ENCODE data around the gene BHLHE40.

BHLHE40 gene

DNA sequence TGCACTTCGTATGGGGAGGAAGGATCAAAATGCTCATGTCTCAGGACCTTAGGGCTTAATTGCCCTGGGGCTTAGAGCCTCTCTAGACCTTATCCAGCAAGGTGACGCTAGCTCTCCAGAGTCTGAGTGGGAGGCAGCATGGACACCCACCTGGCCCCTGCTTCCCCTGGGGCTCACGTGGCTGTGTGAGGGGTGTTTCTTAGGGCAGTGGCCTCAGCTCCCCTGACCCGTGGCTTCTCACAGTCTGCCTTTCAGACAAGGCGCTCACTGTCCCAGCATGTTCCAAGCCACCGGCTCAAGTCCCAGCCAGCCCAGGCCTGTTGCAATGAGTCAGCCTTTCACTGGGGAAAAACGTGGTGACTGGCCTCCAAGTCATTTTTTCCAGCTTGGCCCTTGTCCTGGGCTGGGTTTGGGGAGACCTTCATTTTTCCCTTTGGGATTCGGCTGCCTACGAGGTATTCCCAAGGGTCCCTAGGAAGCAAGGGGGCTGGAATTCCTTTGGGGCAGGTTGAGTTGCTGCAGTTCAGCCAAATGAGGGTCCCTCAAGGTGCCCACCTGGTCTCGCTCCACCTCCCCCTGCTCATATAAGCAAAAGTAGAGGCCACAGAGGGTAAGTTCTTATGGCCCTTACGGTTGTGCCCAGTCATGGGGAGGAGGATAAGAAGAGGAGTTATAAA is 15.7 kb downstream of the BHLHE40 start (continued):
- TF ChIP-seq, protein P1, sequence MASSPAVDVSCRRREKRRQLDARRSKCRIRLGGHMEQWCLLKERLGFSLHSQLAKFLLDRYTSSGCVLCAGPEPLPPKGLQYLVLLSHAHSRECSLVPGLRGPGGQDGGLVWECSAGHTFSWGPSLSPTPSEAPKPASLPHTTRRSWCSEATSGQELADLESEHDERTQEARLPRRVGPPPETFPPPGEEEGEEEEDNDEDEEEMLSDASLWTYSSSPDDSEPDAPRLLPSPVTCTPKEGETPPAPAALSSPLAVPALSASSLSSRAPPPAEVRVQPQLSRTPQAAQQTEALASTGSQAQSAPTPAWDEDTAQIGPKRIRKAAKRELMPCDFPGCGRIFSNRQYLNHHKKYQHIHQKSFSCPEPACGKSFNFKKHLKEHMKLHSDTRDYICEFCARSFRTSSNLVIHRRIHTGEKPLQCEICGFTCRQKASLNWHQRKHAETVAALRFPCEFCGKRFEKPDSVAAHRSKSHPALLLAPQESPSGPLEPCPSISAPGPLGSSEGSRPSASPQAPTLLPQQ (tag by site-specific recombination; IDR thresholded peaks at IDR 0.05): 0 out of 2 replicates have a peak, but pooled peaks have one; percentile 10
- no peak for TF ChIP-seq ZNF791 (tag by site-specific recombination; IDR thresholded peaks at IDR 0.05)
- 0 out of 2 replicates have a peak, but pooled peaks have one; percentile 21 for TF ChIP-seq SP7 (tag by site-specific recombination; IDR thresholded peaks at IDR 0.05)
- TF ChIP-seq KLF10 (tag by site-specific recombination; IDR thresholded peaks at IDR 0.05): no peak
- 0 out of 2 replicates have a peak, but pooled peaks have one; percentile 40 for TF ChIP-seq ZNF335 (tag by site-specific recombination; conservative IDR thresholded peaks at IDR 0.05)
- TF ChIP-seq, protein P2, sequence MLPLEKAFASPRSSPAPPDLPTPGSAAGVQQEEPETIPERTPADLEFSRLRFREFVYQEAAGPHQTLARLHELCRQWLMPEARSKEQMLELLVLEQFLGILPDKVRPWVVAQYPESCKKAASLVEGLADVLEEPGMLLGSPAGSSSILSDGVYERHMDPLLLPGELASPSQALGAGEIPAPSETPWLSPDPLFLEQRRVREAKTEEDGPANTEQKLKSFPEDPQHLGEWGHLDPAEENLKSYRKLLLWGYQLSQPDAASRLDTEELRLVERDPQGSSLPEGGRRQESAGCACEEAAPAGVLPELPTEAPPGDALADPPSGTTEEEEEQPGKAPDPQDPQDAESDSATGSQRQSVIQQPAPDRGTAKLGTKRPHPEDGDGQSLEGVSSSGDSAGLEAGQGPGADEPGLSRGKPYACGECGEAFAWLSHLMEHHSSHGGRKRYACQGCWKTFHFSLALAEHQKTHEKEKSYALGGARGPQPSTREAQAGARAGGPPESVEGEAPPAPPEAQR (tag by site-specific recombination; IDR thresholded peaks at IDR 0.05): no peak
- no peak for TF ChIP-seq ZNF121 (tag by site-specific recombination; IDR thresholded peaks at IDR 0.05)
- TF ChIP-seq KLF9 (tag by site-specific recombination; IDR thresholded peaks at IDR 0.05; ENCODE audit: low read depth): no peak
- TF ChIP-seq SP3 (tag by site-specific recombination; IDR thresholded peaks at IDR 0.05): no peak
- TF ChIP-seq GLI2 (tag by site-specific recombination; IDR thresholded peaks at IDR 0.05; ENCODE audit: borderline replicate concordance, low read depth): no peak

DNA sequence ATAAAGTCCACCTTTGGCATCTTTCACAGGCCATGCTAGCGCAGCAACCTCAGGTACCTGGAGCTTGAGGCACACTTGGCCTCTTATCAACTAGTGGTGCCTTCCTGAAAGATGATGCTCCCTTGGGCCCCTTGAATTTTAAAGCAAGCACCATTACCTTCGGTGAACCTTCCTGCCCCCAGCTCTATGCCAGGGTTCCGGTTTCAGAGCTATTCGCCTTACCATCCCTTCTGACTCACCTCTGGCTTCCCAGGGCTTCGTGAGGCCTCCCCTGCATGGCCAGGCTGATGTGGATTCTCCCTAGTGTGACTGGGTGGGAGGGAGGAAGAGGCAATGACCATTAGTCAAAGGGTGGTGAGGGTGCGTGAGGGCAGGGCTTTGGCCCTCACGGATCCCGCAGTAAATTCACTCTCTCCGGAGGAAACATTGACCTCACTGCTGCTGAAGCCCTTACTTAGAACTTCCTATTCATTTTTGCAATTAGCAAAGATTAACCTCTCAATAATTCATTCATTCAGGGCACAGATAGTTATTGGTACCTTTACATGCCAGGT is 16.3 kb downstream of the BHLHE40 start:
- CTCF ChIA-PET: interaction anchor here (1.7 to 2.3 kb wide), 2 partner anchors 19 to 284 kb away, joined by 3 to 8 read pairs; no protein-coding TSS in a partner anchor
- no peaks in the 10 kb centered on the region for H3K9me3 ChIP-seq (ENCODE audit: control insufficient read depth, insufficient read depth, low read depth, low read length)
- peak overlapping the region; percentile 32; the same call in 1 of the 2 replicates for H3K27ac ChIP-seq (ENCODE audit: extremely low read depth, low read depth, low read length)
- TF ChIP-seq ZNF837 (tag by site-specific recombination; IDR thresholded peaks at IDR 0.05): no peak
- peak; percentile 75 for TF ChIP-seq GLIS1 (tag by site-specific recombination; IDR thresholded peaks at IDR 0.05)
- no peak for TF ChIP-seq HOXC10 (CRISPR knock-in tag; IDR thresholded peaks at IDR 0.05)
- no peak for TF ChIP-seq ZNF501 (tag by site-specific recombination; IDR thresholded peaks at IDR 0.05)
- no peak for TF ChIP-seq ZNF843 (tag by site-specific recombination; IDR thresholded peaks at IDR 0.05)
- TF ChIP-seq, protein P3, sequence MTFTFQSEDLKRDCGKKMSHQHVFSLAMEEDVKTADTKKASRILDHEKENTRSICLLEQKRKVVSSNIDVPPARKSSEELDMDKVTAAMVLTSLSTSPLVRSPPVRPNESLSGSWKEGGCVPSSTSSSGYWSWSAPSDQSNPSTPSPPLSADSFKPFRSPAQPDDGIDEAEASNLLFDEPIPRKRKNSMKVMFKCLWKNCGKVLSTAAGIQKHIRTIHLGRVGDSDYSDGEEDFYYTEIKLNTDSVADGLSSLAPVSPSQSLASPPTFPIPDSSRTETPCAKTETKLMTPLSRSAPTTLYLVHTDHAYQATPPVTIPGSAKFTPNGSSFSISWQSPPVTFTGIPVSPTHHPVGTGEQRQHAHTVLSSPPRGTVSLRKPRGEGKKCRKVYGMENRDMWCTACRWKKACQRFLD (tag by site-specific recombination; IDR thresholded peaks at IDR 0.05): no peak
- TF ChIP-seq GLIS2 (tag by site-specific recombination; IDR thresholded peaks at IDR 0.05): no peak
- TF ChIP-seq KLF7 (tag by site-specific recombination; IDR thresholded peaks at IDR 0.05; ENCODE audit: borderline replicate concordance): no peak
- TF ChIP-seq, protein P4, sequence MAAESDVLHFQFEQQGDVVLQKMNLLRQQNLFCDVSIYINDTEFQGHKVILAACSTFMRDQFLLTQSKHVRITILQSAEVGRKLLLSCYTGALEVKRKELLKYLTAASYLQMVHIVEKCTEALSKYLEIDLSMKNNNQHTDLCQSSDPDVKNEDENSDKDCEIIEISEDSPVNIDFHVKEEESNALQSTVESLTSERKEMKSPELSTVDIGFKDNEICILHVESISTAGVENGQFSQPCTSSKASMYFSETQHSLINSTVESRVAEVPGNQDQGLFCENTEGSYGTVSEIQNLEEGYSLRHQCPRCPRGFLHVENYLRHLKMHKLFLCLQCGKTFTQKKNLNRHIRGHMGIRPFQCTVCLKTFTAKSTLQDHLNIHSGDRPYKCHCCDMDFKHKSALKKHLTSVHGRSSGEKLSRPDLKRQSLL (tag by site-specific recombination; IDR thresholded peaks at IDR 0.05): peak; percentile 18; the same call in 1 of the 2 replicates
- TF ChIP-seq ZNF776 (tag by site-specific recombination; IDR thresholded peaks at IDR 0.05; ENCODE audit: borderline replicate concordance): no peak
- no peak for TF ChIP-seq ZNF155 (tag by site-specific recombination; IDR thresholded peaks at IDR 0.05)
- TF ChIP-seq ZNF664 (tag by site-specific recombination; IDR thresholded peaks at IDR 0.05): no peak
- TF ChIP-seq ZFP37 (tag by site-specific recombination; IDR thresholded peaks at IDR 0.05): no peak
- TF ChIP-seq ZFP41 (tag by site-specific recombination; IDR thresholded peaks at IDR 0.05; ENCODE audit: borderline replicate concordance): no peak
- TF ChIP-seq, protein P5, sequence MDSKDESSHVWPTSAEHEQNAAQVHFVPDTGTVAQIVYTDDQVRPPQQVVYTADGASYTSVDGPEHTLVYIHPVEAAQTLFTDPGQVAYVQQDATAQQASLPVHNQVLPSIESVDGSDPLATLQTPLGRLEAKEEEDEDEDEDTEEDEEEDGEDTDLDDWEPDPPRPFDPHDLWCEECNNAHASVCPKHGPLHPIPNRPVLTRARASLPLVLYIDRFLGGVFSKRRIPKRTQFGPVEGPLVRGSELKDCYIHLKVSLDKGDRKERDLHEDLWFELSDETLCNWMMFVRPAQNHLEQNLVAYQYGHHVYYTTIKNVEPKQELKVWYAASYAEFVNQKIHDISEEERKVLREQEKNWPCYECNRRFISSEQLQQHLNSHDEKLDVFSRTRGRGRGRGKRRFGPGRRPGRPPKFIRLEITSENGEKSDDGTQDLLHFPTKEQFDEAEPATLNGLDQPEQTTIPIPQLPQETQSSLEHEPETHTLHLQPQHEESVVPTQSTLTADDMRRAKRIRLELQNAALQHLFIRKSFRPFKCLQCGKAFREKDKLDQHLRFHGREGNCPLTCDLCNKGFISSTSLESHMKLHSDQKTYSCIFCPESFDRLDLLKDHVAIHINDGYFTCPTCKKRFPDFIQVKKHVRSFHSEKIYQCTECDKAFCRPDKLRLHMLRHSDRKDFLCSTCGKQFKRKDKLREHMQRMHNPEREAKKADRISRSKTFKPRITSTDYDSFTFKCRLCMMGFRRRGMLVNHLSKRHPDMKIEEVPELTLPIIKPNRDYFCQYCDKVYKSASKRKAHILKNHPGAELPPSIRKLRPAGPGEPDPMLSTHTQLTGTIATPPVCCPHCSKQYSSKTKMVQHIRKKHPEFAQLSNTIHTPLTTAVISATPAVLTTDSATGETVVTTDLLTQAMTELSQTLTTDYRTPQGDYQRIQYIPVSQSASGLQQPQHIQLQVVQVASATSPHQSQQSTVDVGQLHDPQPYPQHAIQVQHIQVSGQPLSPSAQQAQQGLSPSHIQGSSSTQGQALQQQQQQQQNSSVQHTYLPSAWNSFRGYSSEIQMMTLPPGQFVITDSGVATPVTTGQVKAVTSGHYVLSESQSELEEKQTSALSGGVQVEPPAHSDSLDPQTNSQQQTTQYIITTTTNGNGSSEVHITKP (tag by site-specific recombination; IDR thresholded peaks at IDR 0.05): peak; percentile 89
- no peak for TF ChIP-seq ZNF610 (tag by site-specific recombination; IDR thresholded peaks at IDR 0.05; ENCODE audit: borderline replicate concordance)

More for the DNA sequence above, 16.3 kb downstream of the BHLHE40 start:
- H3K36me3 ChIP-seq (ENCODE audit: control insufficient read depth in 2 of 2, insufficient read depth in 1 of 2, low read length in 2 of 2): no peaks in the 10 kb centered on the region
- POLR2A ChIA-PET: interaction anchor here (2.3 to 2.6 kb wide), 2 partner anchors 10 to 16 kb away, joined by 6 to 20 read pairs; partner anchors contain the start of gene BHLHE40
- peaks cover 5% of the 10 kb centered on the region; the same call in 1 of the 2 replicates for H3K4me1 ChIP-seq (ENCODE audit: control insufficient read depth, insufficient read depth, low read length)
- no peak overlapping the region for H3K4me3 ChIP-seq (ENCODE audit: low read depth, low read length)

All from HEK293 (cell line).